ENCODE data around the gene SDK1. TPM values are rescaled to one million over a fixed set of nuclear protein-coding genes. Genes with fewer than 3 reads are reported as not detected.

The SDK1 gene
- total RNA-seq, 2 donors from 2014 or later, result 4.8 to 13.2 TPM

DNA sequence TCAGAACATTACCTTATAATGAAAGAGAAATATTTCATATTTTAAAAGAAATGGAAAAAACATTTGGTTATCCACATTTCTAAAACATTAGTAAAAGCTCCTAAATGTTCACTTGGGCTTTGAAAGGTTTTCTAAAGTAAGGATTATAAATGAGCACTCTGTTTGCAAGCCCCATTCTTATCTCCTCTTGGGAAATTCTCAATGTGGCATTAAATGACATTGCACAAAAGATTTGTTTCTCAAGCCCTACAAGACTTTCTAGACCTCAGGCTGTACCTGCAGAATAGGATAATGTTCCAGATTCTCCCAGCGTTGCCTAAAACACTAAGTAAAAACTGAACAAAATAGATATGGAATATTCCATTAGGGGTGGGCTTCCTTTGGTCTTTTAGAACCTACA is 723.1 kb downstream of the SDK1 start:
- DNase-seq (ENCODE audit: low spot score), result no peak
- WGBS, result 26% methylated on average over 1 of the region's 1 CpG
- TF ChIP-seq POLR2A (IDR thresholded peaks at IDR 0.05) (no peak), POLR2AphosphoS5 (IDR thresholded peaks at IDR 0.05) (no peak)
- TF ChIP-seq, protein P1, sequence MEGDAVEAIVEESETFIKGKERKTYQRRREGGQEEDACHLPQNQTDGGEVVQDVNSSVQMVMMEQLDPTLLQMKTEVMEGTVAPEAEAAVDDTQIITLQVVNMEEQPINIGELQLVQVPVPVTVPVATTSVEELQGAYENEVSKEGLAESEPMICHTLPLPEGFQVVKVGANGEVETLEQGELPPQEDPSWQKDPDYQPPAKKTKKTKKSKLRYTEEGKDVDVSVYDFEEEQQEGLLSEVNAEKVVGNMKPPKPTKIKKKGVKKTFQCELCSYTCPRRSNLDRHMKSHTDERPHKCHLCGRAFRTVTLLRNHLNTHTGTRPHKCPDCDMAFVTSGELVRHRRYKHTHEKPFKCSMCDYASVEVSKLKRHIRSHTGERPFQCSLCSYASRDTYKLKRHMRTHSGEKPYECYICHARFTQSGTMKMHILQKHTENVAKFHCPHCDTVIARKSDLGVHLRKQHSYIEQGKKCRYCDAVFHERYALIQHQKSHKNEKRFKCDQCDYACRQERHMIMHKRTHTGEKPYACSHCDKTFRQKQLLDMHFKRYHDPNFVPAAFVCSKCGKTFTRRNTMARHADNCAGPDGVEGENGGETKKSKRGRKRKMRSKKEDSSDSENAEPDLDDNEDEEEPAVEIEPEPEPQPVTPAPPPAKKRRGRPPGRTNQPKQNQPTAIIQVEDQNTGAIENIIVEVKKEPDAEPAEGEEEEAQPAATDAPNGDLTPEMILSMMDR (IDR thresholded peaks at IDR 0.05), result no peak
- Histone ChIP-seq H3K27ac (no peak overlapping the region), H3K27me3 (replicated peaks; ENCODE audit: insufficient read depth) (no peaks in the 10 kb centered on the region), H3K36me3 (no peaks in the 10 kb centered on the region), H3K9me3 (no peaks in the 10 kb centered on the region), H3K4me1 (replicated peaks) (no peaks in the 10 kb centered on the region), H3K4me3 (no peak overlapping the region)
- intact Hi-C loops (cut with DNase I), result no loop called here

DNA sequence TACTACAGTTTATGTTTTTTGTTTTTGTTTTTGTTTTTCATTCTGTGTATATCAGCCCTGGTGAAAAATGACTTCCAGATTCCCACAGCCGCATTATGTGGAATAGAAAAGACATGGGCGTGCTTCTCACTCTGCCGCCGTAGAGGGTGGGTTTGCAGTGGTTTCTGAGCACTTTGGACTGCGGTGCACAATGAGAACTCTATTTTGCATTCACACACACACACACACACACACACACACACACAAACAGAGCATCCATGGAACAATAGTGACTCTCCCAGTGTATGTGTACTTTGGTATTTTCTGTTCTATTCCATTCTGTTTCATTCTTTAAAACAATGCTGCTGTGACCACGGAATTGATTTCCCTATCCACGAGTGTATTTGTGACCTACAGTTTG is 723.8 kb downstream of the SDK1 start:
- DNase-seq (ENCODE audit: low spot score), result no peak
- TF ChIP-seq, protein P1 (IDR thresholded peaks at IDR 0.05), result no peak
- TF ChIP-seq POLR2A (IDR thresholded peaks at IDR 0.05) (no peak), POLR2AphosphoS5 (IDR thresholded peaks at IDR 0.05) (no peak)
- 90% methylated on average over 7 of the region's 7 CpGs for whole genome bisulfite sequencing

DNA sequence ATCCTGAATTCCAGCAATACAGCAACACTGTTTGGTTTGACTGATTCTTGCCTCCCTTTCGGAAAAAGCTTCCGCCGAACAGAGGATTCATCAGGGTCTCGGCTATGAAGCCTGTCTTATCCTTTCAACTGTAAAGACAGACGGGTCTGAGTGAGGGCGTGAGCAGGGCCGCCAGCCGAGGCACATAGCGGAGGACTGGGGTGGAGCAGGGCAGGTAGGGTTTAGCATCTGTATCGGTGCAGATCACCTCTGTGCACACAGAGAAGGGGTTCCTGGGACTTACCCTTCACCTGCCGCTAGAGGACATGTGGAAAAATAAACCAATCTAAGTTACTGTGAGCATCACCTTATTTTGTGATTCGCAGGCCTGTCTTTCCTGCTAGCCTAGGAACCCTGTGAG is 724.2 kb downstream of the SDK1 start:
- Histone ChIP-seq H3K27me3 (replicated peaks; ENCODE audit: insufficient read depth) (no peaks in the 10 kb centered on the region), H3K27ac (no peak overlapping the region), H3K9me3 (no peaks in the 10 kb centered on the region), H3K36me3 (no peaks in the 10 kb centered on the region), H3K4me1 (replicated peaks) (no peaks in the 10 kb centered on the region), H3K4me3 (no peak overlapping the region)
- no peak for DNase-seq (ENCODE audit: low spot score)
- intact Hi-C loops (cut with DNase I), result no loop called here
- WGBS, result 98% methylated on average over 12 of the region's 12 CpGs
- TF ChIP-seq, protein P1 (IDR thresholded peaks at IDR 0.05), result no peak
- TF ChIP-seq POLR2A (IDR thresholded peaks at IDR 0.05) (no peak), POLR2AphosphoS5 (IDR thresholded peaks at IDR 0.05) (no peak)

More for the DNA sequence above, 723.8 kb downstream of the SDK1 start:
- H3K4me3 ChIP-seq, result no peak overlapping the region
- H3K36me3 ChIP-seq, result no peaks in the 10 kb centered on the region
- intact Hi-C loops (cut with DNase I), result no loop called here
- no peaks in the 10 kb centered on the region for H3K27me3 ChIP-seq (replicated peaks; ENCODE audit: insufficient read depth)
- no peaks in the 10 kb centered on the region for H3K9me3 ChIP-seq
- H3K4me1 ChIP-seq (replicated peaks), result no peaks in the 10 kb centered on the region
- no peak overlapping the region for H3K27ac ChIP-seq

DNA sequence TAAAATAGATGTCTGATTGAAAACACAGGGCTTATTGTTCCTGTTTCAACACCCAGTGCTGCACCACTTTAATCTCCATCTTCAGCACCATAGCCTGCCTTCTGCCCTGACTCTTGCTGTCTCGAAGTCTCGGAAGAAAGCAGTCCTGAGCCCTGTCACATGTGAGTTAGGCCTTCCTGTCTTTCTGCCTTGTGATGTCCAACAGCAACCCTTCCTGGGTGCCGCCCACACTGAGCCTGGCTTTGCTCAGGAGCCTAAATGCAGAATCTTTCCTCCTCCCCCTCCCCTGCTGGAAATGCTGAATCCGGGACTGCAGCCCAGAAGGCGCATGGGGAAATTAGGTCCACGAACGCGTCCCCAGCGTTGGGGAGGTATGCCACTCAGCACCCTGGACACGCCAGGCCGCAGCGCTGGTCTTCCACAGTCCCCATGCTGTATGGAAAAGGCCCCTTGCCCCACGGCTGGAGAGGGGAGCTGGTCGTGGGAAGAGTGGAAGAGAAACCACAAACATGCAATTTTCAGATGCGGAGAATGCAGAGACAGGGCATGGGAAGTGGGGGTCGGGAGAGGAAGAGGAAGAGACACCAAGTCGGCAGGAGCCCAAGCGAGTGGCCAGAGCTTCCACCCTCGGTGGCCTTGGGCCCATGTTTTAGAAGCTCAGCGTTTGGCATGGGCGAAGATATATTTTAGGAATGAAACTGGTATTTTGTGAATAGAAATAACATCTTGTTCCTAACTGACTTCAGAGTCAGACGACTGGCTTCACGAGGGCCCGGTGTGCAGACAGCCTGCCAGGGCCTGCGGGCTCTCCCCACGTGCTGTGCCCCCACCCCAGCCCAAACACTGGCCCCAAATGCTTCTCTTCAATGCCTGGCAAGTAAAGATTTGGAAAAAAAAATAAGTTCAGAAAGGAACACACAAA is 724.9 kb downstream of the SDK1 start:
- no peak for DNase-seq (ENCODE audit: low spot score)
- Histone ChIP-seq H3K27ac (no peak overlapping the region), H3K36me3 (no peaks in the 10 kb centered on the region), H3K27me3 (replicated peaks; ENCODE audit: insufficient read depth) (no peaks in the 10 kb centered on the region), H3K4me3 (no peak overlapping the region), H3K9me3 (no peaks in the 10 kb centered on the region), H3K4me1 (replicated peaks) (no peaks in the 10 kb centered on the region)
- intact Hi-C loops (cut with DNase I), result no loop called here
- TF ChIP-seq, protein P1 (IDR thresholded peaks at IDR 0.05), result no peak
- no peak for TF ChIP-seq POLR2A (IDR thresholded peaks at IDR 0.05)
- no peak for TF ChIP-seq POLR2AphosphoS5 (IDR thresholded peaks at IDR 0.05)
- 85% methylated on average over 21 of the region's 26 CpGs for WGBS
